Stomach (tissue), 4 donors: ENCODE data around the gene OGT.

Experiments used
- CTCF ChIP-seq, 7 experiments: fragments of 450-650 bp in 4 of 7; fragments of 200-600 bp in 3 of 7; sonication (generic) in 3 of 7; IDR thresholded peaks; one replicate each; pipeline ENCODE4 v1.5.1; 2016 to 2019; ENCODE audit warnings: antibody characterized with exemption in 7 of 7, control low read depth in 2 of 7, mild to moderate bottlenecking in 1 of 7
- EP300 ChIP-seq: sonication (generic); formaldehyde crosslinking; IDR thresholded peaks from one replicate; pipeline ENCODE4 v1.6.1; 2017; ENCODE audit warnings: antibody characterized with exemption
- POLR2A ChIP-seq, 4 donors: fragments of 450-650 bp; IDR thresholded peaks; one replicate each; pipeline ENCODE4 v1.6.1; 2016; ENCODE audit warnings: antibody characterized with exemption in 4 of 4, control low read depth in 2 of 4, mild to moderate bottlenecking in 1 of 4, moderate library complexity in 1 of 4
- POLR2AphosphoS5 ChIP-seq, 3 donors: sonication (generic); formaldehyde crosslinking; IDR thresholded peaks; one replicate each; pipeline ENCODE4 v1.6.1; 2016; ENCODE audit warnings: antibody characterized with exemption in 3 of 3

DNA sequence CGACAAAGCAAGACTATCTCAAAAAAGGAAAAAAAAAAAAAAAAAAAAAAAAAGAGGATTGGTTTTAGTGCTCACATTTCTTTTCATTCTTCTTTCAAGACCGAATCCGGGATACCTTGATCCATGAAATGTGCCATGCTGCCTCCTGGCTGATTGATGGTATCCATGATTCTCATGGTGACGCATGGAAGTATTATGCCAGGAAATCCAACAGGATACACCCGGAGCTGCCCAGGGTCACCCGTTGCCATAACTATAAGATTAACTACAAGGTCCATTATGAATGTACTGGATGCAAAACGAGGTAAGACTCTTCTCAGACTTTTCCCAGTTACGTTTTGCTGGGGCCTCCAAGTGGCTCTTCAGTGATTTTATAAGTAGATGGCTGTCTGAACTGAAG, 79.4 kb downstream of the OGT start:
- TF ChIP-seq CTCF (IDR thresholded peaks at IDR 0.05) (no peak), POLR2A (IDR thresholded peaks at IDR 0.05) (no peak), POLR2AphosphoS5 (IDR thresholded peaks at IDR 0.05) (no peak), EP300 (no peak)
